GM21717 (cell line): ENCODE results near the gene CDCA8.

Source experiments
- ATAC-seq: cut with Tn5 transposase; IDR thresholded peaks from one replicate; pipeline ENCODE4 v1.9.1; 2021; ENCODE audit warnings: mild to moderate bottlenecking, moderate library complexity; ENCODE audit not compliant: unreplicated experiment

Gene CDCA8

GRCh38 chr1:37714689-37715088 is 22.4 kb downstream of the CDCA8 start:
- ATAC-seq = no peak

- ATAC-seq = no peak
These were observed 24.0 kb downstream of the CDCA8 start for GRCh38 chr1:37716321-37716720.

- no peak for ATAC-seq
These were observed 25.3 kb downstream of the CDCA8 start for GRCh38 chr1:37717631-37718030.

GRCh38 chr1:37718181-37718900 is 26.0 kb downstream of the CDCA8 start:
- no peak for ATAC-seq

- no peak for ATAC-seq
These were observed 26.7 kb downstream of the CDCA8 start for GRCh38 chr1:37718901-37719571.

GRCh38 chr1:37719572-37720195 is 27.4 kb downstream of the CDCA8 start:
- no peak for ATAC-seq

- ATAC-seq = no peak
These were observed 28.2 kb downstream of the CDCA8 start for GRCh38 chr1:37720231-37721130.

- no peak for ATAC-seq
These were observed 29.2 kb downstream of the CDCA8 start for GRCh38 chr1:37721565-37721964.

- ATAC-seq = no peak
These were observed 30.1 kb downstream of the CDCA8 start for GRCh38 chr1:37722181-37723071.

GRCh38 chr1:37723072-37723389 is 30.7 kb downstream of the CDCA8 start:
- ATAC-seq = no peak

- ATAC-seq = no peak
These were observed 31.2 kb downstream of the CDCA8 start for GRCh38 chr1:37723390-37724078.

- no peak for ATAC-seq
These were observed 32.3 kb downstream of the CDCA8 start for GRCh38 chr1:37724575-37724974.

GRCh38 chr1:37725851-37726613 is 33.7 kb downstream of the CDCA8 start:
- no peak for ATAC-seq

- ATAC-seq = no peak
These were observed 34.7 kb downstream of the CDCA8 start for GRCh38 chr1:37726751-37727585.

- ATAC-seq = no peak
These were observed 36.1 kb downstream of the CDCA8 start for GRCh38 chr1:37728416-37728815.

GRCh38 chr1:37730376-37730775 is 38.1 kb downstream of the CDCA8 start:
- no peak for ATAC-seq

GRCh38 chr1:37731312-37732019 is 39.1 kb downstream of the CDCA8 start:
- no peak for ATAC-seq
